OCI-LY1 (cell line): ENCODE data around the gene PFKL.

Source experiments
- H2AFZ ChIP-seq: fragments of 200-600 bp; sonication (generic), shearing (Covaris generic); 2 replicates; pipeline ENCODE4 v1.6.0; 2014; ENCODE audit warnings: antibody characterized with exemption, mild to moderate bottlenecking, low read length
- H3F3A ChIP-seq: fragments of 200-600 bp; sonication (generic), shearing (Covaris generic); 2 replicates; pipeline ENCODE4 v1.6.0; 2014; ENCODE audit warnings: mild to moderate bottlenecking, antibody characterized with exemption, low read length, moderate library complexity; ENCODE audit not compliant: insufficient read depth
- H3K27ac ChIP-seq: fragments of 200-600 bp; sonication (generic); 2 replicates; pipeline ENCODE4 v1.5.1; 2014; ENCODE audit warnings: low read length, mixed run types, mild to moderate bottlenecking, low read depth; ENCODE audit not compliant: poor library complexity, severe bottlenecking
- H3K27me3 ChIP-seq: fragments of 200-600 bp; sonication (generic); 2 replicates; pipeline ENCODE4 v1.6.0; 2014; ENCODE audit warnings: antibody characterized with exemption, mild to moderate bottlenecking, low read length, moderate library complexity; ENCODE audit not compliant: insufficient read depth
- H3K36me3 ChIP-seq: fragments of 200-600 bp; sonication (generic); 2 replicates; pipeline ENCODE4 v1.6.1; 2014; ENCODE audit warnings: mild to moderate bottlenecking, antibody characterized with exemption, low read length, moderate library complexity, mixed read lengths; ENCODE audit not compliant: insufficient read depth
- H3K4me1 ChIP-seq: fragments of 200-600 bp; sonication (generic); 2 replicates; pipeline ENCODE4 v1.5.1; 2014; ENCODE audit warnings: mild to moderate bottlenecking, low read length, moderate library complexity; ENCODE audit not compliant: insufficient read depth, severe bottlenecking
- H3K4me2 ChIP-seq: fragments of 200-600 bp; sonication (generic), shearing (Covaris generic); 2 replicates; pipeline ENCODE4 v1.6.1; 2014; ENCODE audit warnings: low read length
- H3K4me3 ChIP-seq: fragments of 200-600 bp; sonication (generic); 2 replicates; pipeline ENCODE4 v1.5.1; 2014; ENCODE audit warnings: low read length, low read depth, mild to moderate bottlenecking, mixed read lengths; ENCODE audit not compliant: poor library complexity, severe bottlenecking
- H3K79me2 ChIP-seq: fragments of 200-600 bp; shearing (Covaris generic); 2 replicates; pipeline ENCODE4 v1.6.1; 2016; ENCODE audit warnings: mixed run types, low read length, mixed read lengths; ENCODE audit not compliant: insufficient read depth
- H3K9ac ChIP-seq: fragments of 200-600 bp; sonication (generic), shearing (Covaris generic); 2 replicates; pipeline ENCODE4 v1.6.1; 2014; ENCODE audit warnings: mild to moderate bottlenecking, low read length, mixed read lengths
- H3K9me2 ChIP-seq: fragments of 200-600 bp; sonication (generic), shearing (Covaris generic); 2 replicates; pipeline ENCODE4 v1.6.1; 2014; ENCODE audit warnings: low read depth, mild to moderate bottlenecking, low read length, mixed read lengths
- H3K9me3 ChIP-seq: fragments of 200-600 bp; shearing (Covaris generic); 2 replicates; pipeline ENCODE4 v1.6.1; 2014; ENCODE audit warnings: low read length, mixed read lengths
- H4K20me1 ChIP-seq: fragments of 200-600 bp; sonication (generic), shearing (Covaris generic); 2 replicates; pipeline ENCODE4 v1.6.0; 2016; ENCODE audit warnings: mild to moderate bottlenecking, low read length; ENCODE audit not compliant: insufficient read depth
- EZH2 ChIP-seq: fragments of 200-600 bp; sonication (generic), shearing (Covaris generic); IDR thresholded peaks from 2 replicates; pipeline ENCODE4 v1.8.0; 2017; ENCODE audit warnings: borderline replicate concordance, mixed run types, mild to moderate bottlenecking, antibody characterized with exemption, low read length, moderate library complexity, mixed read lengths
- TF ChIP-seq, protein P1 (sequence below): fragments of 200-600 bp; sonication (generic), shearing (Covaris generic); IDR thresholded peaks from 2 replicates; pipeline ENCODE4 v1.5.1; 2017; ENCODE audit warnings: mild to moderate bottlenecking, antibody characterized with exemption, low read length, moderate library complexity, mixed read lengths

Gene PFKL

GRCh38 chr21:44345495-44345894 lies 45.6 kb downstream of the PFKL start:
- no peaks in the 10 kb centered on the region for H3K9me2 ChIP-seq
- H3F3A ChIP-seq = no peaks in the 10 kb centered on the region
- no peaks in the 10 kb centered on the region for H3K79me2 ChIP-seq
- no peak overlapping the region for H3K9ac ChIP-seq
- no peak for TF ChIP-seq EZH2
- TF ChIP-seq, protein P1, sequence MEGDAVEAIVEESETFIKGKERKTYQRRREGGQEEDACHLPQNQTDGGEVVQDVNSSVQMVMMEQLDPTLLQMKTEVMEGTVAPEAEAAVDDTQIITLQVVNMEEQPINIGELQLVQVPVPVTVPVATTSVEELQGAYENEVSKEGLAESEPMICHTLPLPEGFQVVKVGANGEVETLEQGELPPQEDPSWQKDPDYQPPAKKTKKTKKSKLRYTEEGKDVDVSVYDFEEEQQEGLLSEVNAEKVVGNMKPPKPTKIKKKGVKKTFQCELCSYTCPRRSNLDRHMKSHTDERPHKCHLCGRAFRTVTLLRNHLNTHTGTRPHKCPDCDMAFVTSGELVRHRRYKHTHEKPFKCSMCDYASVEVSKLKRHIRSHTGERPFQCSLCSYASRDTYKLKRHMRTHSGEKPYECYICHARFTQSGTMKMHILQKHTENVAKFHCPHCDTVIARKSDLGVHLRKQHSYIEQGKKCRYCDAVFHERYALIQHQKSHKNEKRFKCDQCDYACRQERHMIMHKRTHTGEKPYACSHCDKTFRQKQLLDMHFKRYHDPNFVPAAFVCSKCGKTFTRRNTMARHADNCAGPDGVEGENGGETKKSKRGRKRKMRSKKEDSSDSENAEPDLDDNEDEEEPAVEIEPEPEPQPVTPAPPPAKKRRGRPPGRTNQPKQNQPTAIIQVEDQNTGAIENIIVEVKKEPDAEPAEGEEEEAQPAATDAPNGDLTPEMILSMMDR = no peak
- H3K27me3 ChIP-seq = no peaks in the 10 kb centered on the region; the same call in 1 of the 2 replicates
- no peak overlapping the region for H3K4me3 ChIP-seq
- H4K20me1 ChIP-seq = no peaks in the 10 kb centered on the region
- H2AFZ ChIP-seq = no peak overlapping the region
- no peak overlapping the region for H3K27ac ChIP-seq
- H3K4me2 ChIP-seq = no peak overlapping the region
- no peaks in the 10 kb centered on the region for H3K9me3 ChIP-seq
- no peaks in the 10 kb centered on the region for H3K36me3 ChIP-seq
- H3K4me1 ChIP-seq = no peaks in the 10 kb centered on the region

- Histone ChIP-seq H3K36me3 (no peaks in the 10 kb centered on the region), H3K4me3 (no peak overlapping the region), H3F3A (no peaks in the 10 kb centered on the region), H3K4me1 (no peaks in the 10 kb centered on the region), H3K9me3 (no peaks in the 10 kb centered on the region), H3K27ac (no peak overlapping the region), H3K27me3 (no peaks in the 10 kb centered on the region; the same call in 1 of the 2 replicates), H3K79me2 (no peaks in the 10 kb centered on the region), H3K9me2 (no peaks in the 10 kb centered on the region), H2AFZ (no peak overlapping the region), H3K4me2 (no peak overlapping the region), H4K20me1 (no peaks in the 10 kb centered on the region), H3K9ac (no peak overlapping the region)
- no peak for TF ChIP-seq EZH2
- TF ChIP-seq, protein P1 = no peak
Observed at GRCh38 chr21:44347911-44348451, 48.1 kb downstream of the PFKL start.

GRCh38 chr21:44348861-44349260 lies 49.0 kb downstream of the PFKL start:
- Histone ChIP-seq H3K4me1 (no peaks in the 10 kb centered on the region), H3K4me2 (no peak overlapping the region), H3K27me3 (no peaks in the 10 kb centered on the region; the same call in 1 of the 2 replicates), H3K9me2 (no peaks in the 10 kb centered on the region), H3K4me3 (no peak overlapping the region), H3K27ac (no peak overlapping the region), H4K20me1 (no peaks in the 10 kb centered on the region), H3K36me3 (no peaks in the 10 kb centered on the region), H3K9me3 (no peaks in the 10 kb centered on the region), H2AFZ (no peak overlapping the region), H3K9ac (no peak overlapping the region), H3F3A (no peaks in the 10 kb centered on the region), H3K79me2 (no peaks in the 10 kb centered on the region)
- no peak for TF ChIP-seq EZH2
- TF ChIP-seq, protein P1 = no peak
